GM10248 (cell line): ENCODE results near the gene RAX.

Experiments
- CTCF ChIA-PET: fragments of 300-600 bp; sonication (Branson Sonifier 250); formaldehyde crosslinking; extraction: SDS; loops from one replicate; lab custom pipeline; 2021; ENCODE audit warnings: antibody characterized with exemption; lab: Yijun Ruan, JAX
- POLR2A ChIA-PET: fragments of 350-650 bp; sonication (Branson Sonifier 250); formaldehyde crosslinking; extraction: SDS; loops from one replicate; lab custom pipeline; 2020; ENCODE audit warnings: antibody characterized with exemption; lab: Yijun Ruan, JAX
- DNase-seq: peaks from one replicate; pipeline ENCODE4 v3.0.0; 2012; ENCODE audit errors: extremely low spot score
- CTCF ChIP-seq: IDR thresholded peaks from 2 replicates; pipeline ENCODE4 v1.5.1; 2012; ENCODE audit warnings: mild to moderate bottlenecking, low read depth; ENCODE audit errors: extremely low read depth, missing control alignments, control extremely low read depth

The RAX gene

GRCh38 chr18:59272891-59273758 lies at the start of gene RAX:
Gene RAX, minus strand, starts transcription at chr18:59273454. Its CDS starts 248 bp downstream, at chr18:59273206.
- peak; percentile 73 for DNase-seq
- ChIA-PET CTCF (interaction anchor here (0.7 to 2.4 kb wide), 5 partner anchors 9 to 129 kb away, joined by 3 to 8 read pairs (median 4); no protein-coding TSS in a partner anchor), POLR2A (interaction anchor here (0.5 kb wide), 1 partner anchor 1346 kb away, joined by 3 read pairs; no protein-coding TSS in a partner anchor)
- TF ChIP-seq CTCF = peak; percentile 7

- no peak for TF ChIP-seq CTCF
- ChIA-PET POLR2A (no interaction called here), CTCF (interaction anchor here (2.8 to 2.9 kb wide), 2 partner anchors 10 to 84 kb away, joined by 11 to 13 read pairs; no protein-coding TSS in a partner anchor)
- DNase-seq = no peak
These were observed 45.3 kb upstream of the RAX start, which contains the start of gene CPLX4 for GRCh38 chr18:59318460-59319050. Gene CPLX4, minus strand, starts transcription at chr18:59318649. Its CDS starts 187 bp downstream, at chr18:59318462.

- ChIA-PET CTCF (interaction anchor here (1.2 to 15.0 kb wide), 4 partner anchors 15 to 226 kb away, joined by 3 to 239 read pairs (median 9); no protein-coding TSS in a partner anchor), POLR2A (no interaction called here)
- no peak for TF ChIP-seq CTCF
- no peak for DNase-seq
These were observed 38.4 kb upstream of the RAX start for GRCh38 chr18:59311631-59312030.

GRCh38 chr18:59308938-59309260 lies 35.6 kb upstream of the RAX start:
- ChIA-PET POLR2A (no interaction called here), CTCF (interaction anchor here (0.7 to 15.0 kb wide), 18 partner anchors 8 to 514 kb away, joined by 3 to 239 read pairs (median 5); partner anchors contain the start of genes CPLX4 and LMAN1)
- no peak for DNase-seq
- no peak for TF ChIP-seq CTCF

GRCh38 chr18:59308248-59308937 lies 35.1 kb upstream of the RAX start:
- DNase-seq = peak; percentile 81
- POLR2A ChIA-PET = no interaction called here
- peak; percentile 89 for TF ChIP-seq CTCF
- CTCF ChIA-PET = interaction anchor here (0.7 to 15.0 kb wide), 20 partner anchors 8 to 1289 kb away, joined by 3 to 239 read pairs (median 4); partner anchors contain the start of gene CPLX4

GRCh38 chr18:59306640-59307039 lies 33.4 kb upstream of the RAX start:
- POLR2A ChIA-PET = no interaction called here
- CTCF ChIA-PET = interaction anchor here (15.0 kb wide), 1 partner anchor 94 kb away, joined by 239 read pairs; no protein-coding TSS in a partner anchor

More at GRCh38 chr18:59306640-59307039, 33.4 kb upstream of the RAX start:
- no peak for DNase-seq
- no peak for TF ChIP-seq CTCF
